H1 (cell line): ENCODE measurements around the gene DNMT3B. TPM values are rescaled to one million over a fixed set of nuclear protein-coding genes. Genes with fewer than 3 reads are reported as not detected.

Experiments used
- ATF3 ChIP-seq: IDR thresholded peaks from 2 replicates; pipeline ENCODE4 v1.6.1; 2011; ENCODE audit warnings: low read depth, mild to moderate bottlenecking, low read length; ENCODE audit not compliant: insufficient read depth
- CHD1 ChIP-seq: IDR thresholded peaks from 2 replicates; pipeline ENCODE4 v1.6.1; 2012; ENCODE audit warnings: low read depth, low read length, improper control_type of control experiment
- CHD2 ChIP-seq: IDR thresholded peaks from 2 replicates; pipeline ENCODE4 v1.6.1; 2012; ENCODE audit warnings: low read length, improper control_type of control experiment
- CHD7 ChIP-seq: fragments of 300-600 bp; sonication (generic); IDR thresholded peaks from 2 replicates; pipeline ENCODE4 v1.7.1; 2012; ENCODE audit warnings: low read length, moderate library complexity, mild to moderate bottlenecking, inconsistent platforms; ENCODE audit not compliant: insufficient replicate concordance
- GTF2F1 ChIP-seq: IDR thresholded peaks from 2 replicates; pipeline ENCODE4 v1.6.1; 2012; ENCODE audit warnings: low read depth, low read length, improper control_type of control experiment, borderline replicate concordance
- PHF8 ChIP-seq: fragments of 200-600 bp; sonication (generic); conservative IDR thresholded peaks from 2 replicates; pipeline ENCODE4 v1.7.1; 2012; ENCODE audit warnings: low read depth, mild to moderate bottlenecking, inconsistent platforms, low read length, moderate library complexity
- RXRA ChIP-seq: IDR thresholded peaks from 2 replicates; pipeline ENCODE4 v1.6.1; 2011; ENCODE audit warnings: low read depth, mild to moderate bottlenecking, low read length, moderate library complexity; ENCODE audit not compliant: insufficient read depth
- SAP30 ChIP-seq: fragments of 300-600 bp; sonication (generic); IDR thresholded peaks from 2 replicates; pipeline ENCODE4 v1.7.1; 2012; ENCODE audit warnings: low read length, moderate library complexity, mild to moderate bottlenecking, inconsistent platforms; ENCODE audit not compliant: insufficient read depth, insufficient replicate concordance
- YY1 ChIP-seq: IDR thresholded peaks from 2 replicates; pipeline ENCODE4 v1.6.1; 2011; ENCODE audit warnings: low read depth, mild to moderate bottlenecking, low read length
- polyA plus RNA-seq, 7 experiments: library from polyadenylated mRNA; depleted of rRNA in 3 of 7; stranded (reverse) in 5 of 7; unstranded in 2 of 7; fragments of >200 nt in 5 of 7; fragments of 200-250 nt in 2 of 7; gene quantifications; 1 replicate in 5 of 7; 2 replicates in 1 of 7; 4 replicates in 1 of 7; pipeline versions ENCODE4 v1.2.1 to v1.2.3, GENCODE V29; 2011 to 2013; ENCODE audit warnings: missing spikeins in 2 of 7, mixed read lengths in 2 of 7
- total RNA-seq: library from RNA; stranded (reverse); fragmentation: NEBNext Ultra II Directional; extraction: Animal tissue kit (Norgen Biotek cat#: 25700); gene quantifications from 2 replicates; pipeline ENCODE4 v1.2.1, GENCODE V29; 2021

DNMT3B gene
- total and polyA plus RNA-seq, 2 of the 8 experiments (the other 6 are each of a cell fraction or from before 2014, with no cell fraction given) = 433 to 1,016 TPM

GRCh38 chr20:32789896-32790750 is 27.9 kb downstream of the DNMT3B start (continued):
- no peak for TF ChIP-seq ATF3
- TF ChIP-seq CHD7 = no peak
- no peak for TF ChIP-seq GTF2F1
- no peak for TF ChIP-seq PHF8
- TF ChIP-seq SAP30 = no peak
- no peak for TF ChIP-seq RXRA
- TF ChIP-seq YY1 = no peak
- no peak for TF ChIP-seq CHD1
- no peak for TF ChIP-seq CHD2
